ENCODE measurements around the gene UTP20. TPM values are rescaled to one million over a fixed set of nuclear protein-coding genes. Genes with fewer than 3 reads are reported as not detected.

UTP20 gene
- polyA plus RNA-seq, 1 experiment: 5.2 TPM

DNA sequence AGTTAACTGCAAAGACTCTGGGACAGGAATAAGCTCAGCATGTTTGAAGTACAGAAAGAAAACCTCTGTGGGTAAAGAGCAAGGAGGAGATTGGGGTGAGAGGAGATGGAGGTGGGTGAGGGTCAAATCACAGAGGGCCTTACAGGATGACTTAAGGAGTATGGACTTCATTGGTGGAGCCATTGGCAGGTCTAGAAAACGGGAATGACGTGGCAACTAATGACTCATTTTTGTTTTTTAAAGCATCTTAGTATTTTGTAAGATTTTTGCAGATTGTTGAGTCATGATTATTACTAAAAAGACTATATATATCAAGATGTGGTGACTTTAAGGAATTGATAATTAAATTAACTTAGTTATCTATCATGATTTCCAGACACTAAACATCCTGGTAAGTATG lies 18.5 kb downstream of the UTP20 start:
- CTCF ChIA-PET: no interaction called here
- TF ChIP-seq, protein P1, sequence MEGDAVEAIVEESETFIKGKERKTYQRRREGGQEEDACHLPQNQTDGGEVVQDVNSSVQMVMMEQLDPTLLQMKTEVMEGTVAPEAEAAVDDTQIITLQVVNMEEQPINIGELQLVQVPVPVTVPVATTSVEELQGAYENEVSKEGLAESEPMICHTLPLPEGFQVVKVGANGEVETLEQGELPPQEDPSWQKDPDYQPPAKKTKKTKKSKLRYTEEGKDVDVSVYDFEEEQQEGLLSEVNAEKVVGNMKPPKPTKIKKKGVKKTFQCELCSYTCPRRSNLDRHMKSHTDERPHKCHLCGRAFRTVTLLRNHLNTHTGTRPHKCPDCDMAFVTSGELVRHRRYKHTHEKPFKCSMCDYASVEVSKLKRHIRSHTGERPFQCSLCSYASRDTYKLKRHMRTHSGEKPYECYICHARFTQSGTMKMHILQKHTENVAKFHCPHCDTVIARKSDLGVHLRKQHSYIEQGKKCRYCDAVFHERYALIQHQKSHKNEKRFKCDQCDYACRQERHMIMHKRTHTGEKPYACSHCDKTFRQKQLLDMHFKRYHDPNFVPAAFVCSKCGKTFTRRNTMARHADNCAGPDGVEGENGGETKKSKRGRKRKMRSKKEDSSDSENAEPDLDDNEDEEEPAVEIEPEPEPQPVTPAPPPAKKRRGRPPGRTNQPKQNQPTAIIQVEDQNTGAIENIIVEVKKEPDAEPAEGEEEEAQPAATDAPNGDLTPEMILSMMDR (IDR thresholded peaks at IDR 0.05; ENCODE audit: insufficient read depth, low read depth, low read length): no peak
- Histone ChIP-seq H3K27me3 (ENCODE audit: control insufficient read depth, insufficient read depth, low read length) (no peaks in the 10 kb centered on the region), H3K36me3 (ENCODE audit: control insufficient read depth, insufficient read depth, low read length) (peaks cover 8% of the 10 kb centered on the region), H3K4me3 (ENCODE audit: low read depth, low read length) (no peak overlapping the region)
- POLR2A ChIA-PET: no interaction called here
- DNase-seq (ENCODE audit: low read depth): no peak

DNA sequence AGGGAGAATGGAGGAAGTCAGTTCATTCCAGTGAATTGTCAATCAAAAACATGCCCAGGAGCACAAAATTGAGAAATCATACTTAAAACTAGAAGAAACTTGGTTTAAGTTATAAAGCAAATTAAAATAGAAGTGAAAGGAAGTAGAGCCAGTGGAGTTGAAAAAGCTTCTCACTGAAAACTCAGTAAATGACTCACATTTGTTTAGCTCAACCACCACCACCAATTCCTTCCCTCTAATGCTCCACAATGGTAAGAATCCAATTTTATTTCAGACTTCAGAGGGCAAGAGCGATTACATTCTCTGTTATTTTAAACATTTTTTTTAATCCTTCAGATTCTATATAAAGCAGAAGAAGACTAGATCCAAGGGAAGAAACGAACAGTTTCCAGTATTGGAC lies 19.4 kb downstream of the UTP20 start:
- CTCF ChIA-PET: no interaction called here
- POLR2A ChIA-PET: no interaction called here

DNA sequence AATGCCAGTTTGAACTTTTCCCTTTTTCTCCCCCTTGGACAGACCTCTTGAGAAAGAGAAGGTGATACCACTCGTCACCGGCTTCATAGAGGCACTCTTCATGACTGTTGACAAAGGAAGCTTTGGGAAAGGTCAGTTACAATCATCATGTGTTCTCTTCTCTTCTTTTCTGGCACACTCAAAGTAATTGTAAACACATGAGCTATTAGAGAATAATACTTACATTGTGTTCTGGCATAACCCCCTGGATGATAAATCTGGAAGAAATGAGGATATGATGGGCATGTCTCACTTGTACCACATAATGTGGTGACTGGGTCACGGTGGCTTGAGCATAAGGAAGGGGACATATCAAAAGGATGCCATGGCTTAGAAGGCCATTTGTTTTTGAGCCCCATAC lies 20.0 kb downstream of the UTP20 start:
- no peak for DNase-seq (ENCODE audit: low read depth)
- TF ChIP-seq, protein P1 (IDR thresholded peaks at IDR 0.05; ENCODE audit: insufficient read depth, low read depth, low read length): no peak
- ChIA-PET CTCF (no interaction called here), POLR2A (no interaction called here)
- H3K27me3 ChIP-seq (ENCODE audit: control insufficient read depth, insufficient read depth, low read length): no peaks in the 10 kb centered on the region
- H3K36me3 ChIP-seq (ENCODE audit: control insufficient read depth, insufficient read depth, low read length): peaks cover 12% of the 10 kb centered on the region
- no peak overlapping the region for H3K4me3 ChIP-seq (ENCODE audit: low read depth, low read length)

More for the DNA sequence above, 19.4 kb downstream of the UTP20 start:
- TF ChIP-seq, protein P1 (IDR thresholded peaks at IDR 0.05; ENCODE audit: insufficient read depth, low read depth, low read length): no peak
- Histone ChIP-seq H3K4me3 (ENCODE audit: low read depth, low read length) (no peak overlapping the region), H3K36me3 (ENCODE audit: control insufficient read depth, insufficient read depth, low read length) (peaks cover 8% of the 10 kb centered on the region), H3K27me3 (ENCODE audit: control insufficient read depth, insufficient read depth, low read length) (no peaks in the 10 kb centered on the region)
- DNase-seq (ENCODE audit: low read depth): no peak

DNA sequence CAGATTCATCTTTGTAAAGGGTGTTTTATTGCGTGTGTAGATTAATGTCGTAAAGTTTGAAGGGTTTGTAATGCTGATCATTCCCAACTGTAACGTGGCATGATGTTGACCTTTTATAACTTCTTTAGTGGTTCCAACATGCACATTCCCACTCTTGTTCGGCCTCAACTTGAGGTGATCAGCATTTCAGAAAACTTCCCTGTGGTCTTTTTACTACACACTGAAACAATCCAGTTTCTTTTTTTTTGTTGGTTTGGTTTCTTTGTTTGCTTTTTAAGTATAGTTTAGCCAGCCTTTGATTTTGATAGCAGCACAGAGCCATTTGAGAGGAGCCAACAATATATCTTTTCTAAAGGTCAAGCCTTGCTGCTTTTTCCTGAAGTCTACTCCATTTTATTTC lies 22.8 kb downstream of the UTP20 start:
- no peaks in the 10 kb centered on the region for H3K27me3 ChIP-seq (ENCODE audit: control insufficient read depth, insufficient read depth, low read length)
- DNase-seq (ENCODE audit: low read depth): no peak
- CTCF ChIA-PET: no interaction called here
- TF ChIP-seq, protein P1 (IDR thresholded peaks at IDR 0.05; ENCODE audit: insufficient read depth, low read depth, low read length): no peak
- H3K36me3 ChIP-seq (ENCODE audit: control insufficient read depth, insufficient read depth, low read length): peaks cover 8% of the 10 kb centered on the region
- POLR2A ChIA-PET: no interaction called here
- H3K4me3 ChIP-seq (ENCODE audit: low read depth, low read length): no peak overlapping the region

DNA sequence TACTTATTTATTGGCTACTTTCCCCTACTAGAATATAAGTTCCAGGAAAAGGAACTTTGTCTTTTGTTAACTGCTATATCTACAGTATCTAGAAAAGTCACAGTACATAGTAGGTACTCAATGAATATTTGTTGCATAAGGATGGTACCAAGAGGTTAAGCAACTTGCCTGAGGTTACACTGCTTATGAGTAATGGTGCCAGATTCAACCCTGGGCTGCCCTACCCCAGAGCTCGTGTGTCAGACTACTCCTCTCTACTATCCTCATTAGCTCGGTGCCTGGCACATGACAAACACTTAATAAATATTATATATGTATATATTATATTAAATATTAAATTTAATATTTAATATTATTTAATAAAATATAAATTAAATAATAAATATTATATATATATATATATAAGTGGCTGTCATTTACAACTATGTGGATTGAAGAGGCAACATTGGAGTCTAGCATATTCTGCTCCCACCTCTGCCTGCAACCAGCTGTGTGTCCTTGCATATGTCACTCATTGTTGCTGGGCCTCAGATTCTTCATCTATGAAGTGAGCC lies 25.4 kb downstream of the UTP20 start:
- H3K4me3 ChIP-seq (ENCODE audit: low read depth, low read length): no peak overlapping the region
- TF ChIP-seq, protein P1 (IDR thresholded peaks at IDR 0.05; ENCODE audit: insufficient read depth, low read depth, low read length): no peak
- DNase-seq (ENCODE audit: low read depth): no peak
- ChIA-PET POLR2A (no interaction called here), CTCF (interaction anchor here (1.3 kb wide), 1 partner anchor 18 kb away, joined by 3 read pairs; no protein-coding TSS in a partner anchor)
- no peaks in the 10 kb centered on the region for H3K27me3 ChIP-seq (ENCODE audit: control insufficient read depth, insufficient read depth, low read length)
- H3K36me3 ChIP-seq (ENCODE audit: control insufficient read depth, insufficient read depth, low read length): peaks cover 6% of the 10 kb centered on the region

Measured in BJ (cell line).